NCI-H1417 (cell line): ENCODE results near the gene IFRD2.

Experiments used
- DNase-seq, 3 experiments: peaks; one replicate each; lab custom pipeline; 2025; lab: John Stamatoyannopoulos, UW

Gene IFRD2, protein sequence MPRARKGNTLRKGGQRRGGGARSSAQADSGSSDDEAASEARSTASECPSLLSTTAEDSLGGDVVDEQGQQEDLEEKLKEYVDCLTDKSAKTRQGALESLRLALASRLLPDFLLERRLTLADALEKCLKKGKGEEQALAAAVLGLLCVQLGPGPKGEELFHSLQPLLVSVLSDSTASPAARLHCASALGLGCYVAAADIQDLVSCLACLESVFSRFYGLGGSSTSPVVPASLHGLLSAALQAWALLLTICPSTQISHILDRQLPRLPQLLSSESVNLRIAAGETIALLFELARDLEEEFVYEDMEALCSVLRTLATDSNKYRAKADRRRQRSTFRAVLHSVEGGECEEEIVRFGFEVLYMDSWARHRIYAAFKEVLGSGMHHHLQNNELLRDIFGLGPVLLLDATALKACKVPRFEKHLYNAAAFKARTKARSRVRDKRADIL

GRCh38 chr3:50292159-50293078 is at the start of gene IFRD2:
IFRD2 (minus strand) TSS chr3:50292429; CDS start chr3:50292274, 155 bp downstream.
- DNase-seq = peak; percentile 89 to 95 (median 92)

- no peak for DNase-seq
These were observed 49.3 kb upstream of the IFRD2 start for GRCh38 chr3:50341537-50341936.

- DNase-seq = no peak
These were observed 48.5 kb upstream of the IFRD2 start, which contains the start of gene RASSF1 for GRCh38 chr3:50340448-50341329. RASSF1 (minus strand) TSS chr3:50340836; CDS start chr3:50340805, 31 bp downstream.

GRCh38 chr3:50340147-50340447 is 47.9 kb upstream of the IFRD2 start:
- no peak for DNase-seq

GRCh38 chr3:50339485-50340146 is 47.4 kb upstream of the IFRD2 start:
- no peak for DNase-seq

GRCh38 chr3:50338965-50339364 is 46.7 kb upstream of the IFRD2 start:
- DNase-seq = no peak

DNA sequence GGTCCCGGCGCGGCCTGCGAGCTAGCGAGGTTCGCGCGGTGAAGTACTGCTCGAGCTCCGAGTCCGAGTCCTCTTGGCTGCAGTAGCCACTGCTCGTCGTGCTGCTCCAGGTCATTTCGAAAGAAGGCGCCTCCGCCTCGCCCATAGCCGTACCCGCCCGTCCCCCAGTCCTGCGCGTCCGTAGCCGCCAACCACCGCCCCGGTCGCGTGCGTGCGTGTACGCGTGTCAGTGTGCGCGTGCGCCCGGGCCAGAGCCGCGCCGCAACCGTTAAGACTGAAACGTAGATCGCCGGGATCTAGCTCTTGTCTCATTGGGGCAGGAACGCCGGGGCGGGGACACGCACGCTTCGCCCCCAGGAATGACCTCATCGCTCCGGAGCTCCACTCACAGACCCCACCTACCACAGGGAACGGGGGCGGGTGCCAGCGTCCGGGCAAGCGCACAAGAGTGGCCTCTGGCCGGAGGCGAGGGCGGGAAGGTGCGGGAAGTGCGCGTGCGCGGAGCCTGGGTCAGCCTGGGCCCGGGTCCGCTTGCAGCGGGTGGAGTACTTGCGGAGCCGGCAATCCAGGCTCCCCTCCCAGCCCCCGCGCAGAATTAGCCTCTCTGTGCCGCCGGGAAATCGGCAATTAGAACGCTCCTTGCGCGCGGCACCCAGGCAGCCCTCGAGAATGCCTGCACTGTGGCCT is 45.1 kb upstream of the IFRD2 start:
- peak; percentile 93 to 98 (median 95) for DNase-seq

DNA sequence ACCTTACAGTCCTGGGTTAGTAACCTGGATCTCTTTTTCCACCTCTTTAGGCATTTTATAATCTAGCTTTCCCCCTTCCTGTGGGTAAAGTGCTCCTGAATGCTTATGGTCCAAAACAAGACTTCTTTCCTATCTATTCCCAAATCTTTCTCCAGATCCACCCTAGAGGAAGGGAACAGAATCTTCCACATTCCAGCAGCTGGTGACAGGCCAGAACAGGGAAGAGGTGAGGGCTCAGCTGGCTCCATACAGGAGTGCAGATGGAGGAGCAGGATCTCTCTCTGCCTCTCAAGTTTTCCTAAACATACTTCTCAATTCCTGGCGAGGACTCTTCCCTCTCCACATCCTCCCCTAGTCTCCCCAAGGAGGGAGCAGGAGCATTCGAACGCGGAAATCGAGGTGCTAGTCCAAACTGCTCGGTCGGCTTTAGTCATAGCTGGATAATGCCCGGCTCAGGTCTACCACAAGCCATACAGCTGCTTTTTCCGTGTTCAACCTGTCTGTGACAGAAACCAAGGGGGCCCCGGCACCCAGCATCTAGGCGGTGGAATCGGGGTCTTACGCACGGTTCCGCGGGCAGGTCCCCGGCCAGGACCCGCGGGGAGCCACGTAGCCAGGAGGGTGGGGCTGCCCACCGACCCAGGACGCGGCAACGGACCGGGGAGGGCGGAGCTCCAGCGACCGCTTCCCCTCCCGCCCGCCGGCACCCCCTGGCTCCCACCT is 44.4 kb upstream of the IFRD2 start:
- DNase-seq = peak in 1 of 3 experiments; percentile 49

DNA sequence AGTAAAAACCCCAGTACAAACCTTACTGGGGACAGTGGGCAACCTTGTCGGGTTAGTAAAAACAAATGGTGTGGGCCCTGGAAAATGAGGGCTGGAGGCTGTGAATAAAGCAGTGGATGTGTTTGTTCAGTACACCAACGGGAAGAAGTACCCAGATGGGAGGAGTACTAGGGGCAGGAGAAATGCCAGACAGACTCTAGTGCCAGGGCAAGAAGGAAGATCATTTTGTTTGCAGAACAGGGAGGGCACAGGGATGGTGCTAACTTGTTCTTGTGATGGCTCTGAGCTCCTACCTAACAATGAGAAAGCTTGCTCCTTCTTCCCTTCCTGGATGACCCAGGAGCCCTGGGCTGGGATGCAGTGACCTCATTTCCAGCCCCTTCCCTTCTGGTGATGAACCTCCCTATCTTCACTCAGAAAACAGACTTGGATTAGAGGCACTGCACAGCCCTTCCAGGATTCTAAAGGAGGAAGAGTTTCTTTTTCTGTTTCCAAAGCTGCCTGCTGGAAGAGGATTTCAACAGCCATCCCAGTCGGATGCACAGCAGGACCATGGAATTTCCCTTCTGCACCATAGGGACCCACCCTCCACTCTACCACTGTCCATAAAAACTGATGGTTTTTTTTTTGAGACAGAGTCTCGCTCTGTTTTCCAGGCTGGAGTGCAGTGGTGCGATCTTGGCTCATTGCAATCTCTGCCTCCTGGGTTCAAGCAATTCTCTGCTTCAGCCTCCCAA is 42.3 kb upstream of the IFRD2 start:
- DNase-seq = no peak

DNA sequence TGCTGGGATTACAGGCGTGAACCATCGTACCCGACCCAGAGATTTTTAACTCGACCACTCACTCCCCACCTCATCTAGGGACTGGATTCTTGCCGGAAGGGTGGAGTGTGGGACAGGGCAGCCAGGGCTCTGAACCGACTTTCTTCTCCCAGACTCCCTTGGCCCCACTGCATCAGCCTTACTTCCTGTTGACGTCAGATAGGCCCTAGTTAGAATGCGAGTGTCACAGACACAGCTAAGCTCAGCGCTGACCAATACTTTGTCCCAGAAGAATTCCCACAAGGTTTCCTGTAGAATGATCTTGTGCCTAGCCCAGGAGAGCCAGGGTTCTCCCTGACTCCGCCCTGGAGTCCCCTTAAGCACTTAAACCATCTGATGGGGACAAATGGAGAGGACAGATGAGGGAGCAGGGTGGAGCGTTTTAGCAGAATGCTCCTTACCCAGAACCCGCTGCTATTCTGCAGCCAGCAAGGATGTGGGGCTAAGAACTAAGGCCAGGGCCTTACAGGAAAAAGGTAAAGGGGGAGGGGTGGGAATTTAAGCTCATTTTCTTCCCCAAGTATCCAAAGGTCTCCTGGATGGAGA is 41.6 kb upstream of the IFRD2 start:
- no peak for DNase-seq

GRCh38 chr3:50331364-50331907 is 39.2 kb upstream of the IFRD2 start:
- no peak for DNase-seq

DNA sequence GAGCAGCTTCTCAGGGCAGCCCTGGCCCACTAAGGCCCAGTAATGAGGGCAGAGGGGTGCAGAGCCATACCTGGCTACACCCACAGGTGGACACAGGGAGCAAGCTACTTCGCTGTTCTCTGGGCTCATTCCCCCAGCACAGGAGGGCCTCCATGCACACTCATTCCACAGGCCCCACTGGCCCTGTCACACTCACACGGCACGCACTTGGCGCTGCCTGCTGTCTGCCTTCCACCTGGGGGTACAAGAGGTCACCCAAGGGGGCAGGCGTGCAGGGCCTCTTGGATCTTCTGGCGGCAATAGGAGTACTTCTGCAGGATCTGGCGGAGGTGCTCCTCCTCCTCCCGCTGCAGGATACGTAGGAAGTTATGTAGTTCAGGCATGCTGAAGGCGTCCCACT is 38.1 kb upstream of the IFRD2 start:
- DNase-seq = no peak

- peak; percentile 91 to 95 (median 93) for DNase-seq
These were observed 35.9 kb upstream of the IFRD2 start, which contains the start of gene TUSC2 for GRCh38 chr3:50327943-50328691. TUSC2 (minus strand) TSS chr3:50328223; CDS start chr3:50328099, 124 bp downstream.

- no peak for DNase-seq
These were observed 34.9 kb upstream of the IFRD2 start for GRCh38 chr3:50327129-50327528.

DNA sequence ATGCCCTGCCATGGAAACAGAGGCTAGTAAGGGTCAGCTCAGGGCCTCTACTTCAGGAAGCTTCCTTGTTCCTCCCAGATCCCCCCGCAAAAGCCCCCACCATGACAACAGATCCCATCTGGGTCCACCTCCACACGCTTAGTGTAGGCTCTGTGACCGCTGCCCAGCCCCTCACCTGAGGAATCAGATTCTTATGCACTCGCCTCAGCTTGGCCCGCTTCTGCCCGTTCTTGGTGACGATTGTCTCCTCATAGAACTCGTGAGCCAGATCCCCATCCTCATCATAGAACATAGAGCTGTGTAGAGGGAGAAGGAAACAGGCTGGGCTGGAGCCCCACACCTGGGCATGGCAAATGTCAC is 33.9 kb upstream of the IFRD2 start:
- DNase-seq = no peak

GRCh38 chr3:50325497-50326181 is 33.4 kb upstream of the IFRD2 start:
- no peak for DNase-seq

DNA sequence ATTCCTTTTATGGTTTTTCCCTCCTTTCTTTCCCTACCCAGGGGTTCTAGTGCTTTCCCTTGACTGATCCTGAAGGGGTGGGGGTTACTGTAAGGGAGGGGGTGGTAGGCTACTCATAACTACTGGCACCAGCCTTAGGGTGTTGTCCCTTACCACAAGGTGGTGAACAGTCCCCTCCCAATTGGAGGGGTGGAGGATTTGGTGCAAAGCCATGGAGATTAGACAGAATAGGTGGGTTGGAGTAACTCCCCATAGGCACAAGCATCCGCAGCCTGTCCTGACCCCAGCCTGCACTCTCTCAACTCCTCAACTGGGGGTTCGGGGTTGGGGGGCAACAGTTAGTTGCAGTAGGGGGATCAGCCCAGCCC is 32.9 kb upstream of the IFRD2 start:
- DNase-seq = no peak
